ENCODE data around the gene GLP1R. TPM values are rescaled to one million over a fixed set of nuclear protein-coding genes. Genes with fewer than 3 reads are reported as not detected.

GLP1R gene
- polyA plus RNA-seq, 1 of the 3 experiments (the other 2 are of a cell fraction): not detected

- ChIA-PET CTCF (interaction anchor here (0.8 to 6.6 kb wide), 15 partner anchors 8 to 220 kb away, joined by 3 to 52 read pairs (median 5); no protein-coding TSS in a partner anchor), POLR2A (no interaction called here)
- Histone ChIP-seq H4K20me1 (ENCODE audit: insufficient read depth) (no peaks in the 10 kb centered on the region), H3K4me2 (no peak overlapping the region), H3K9me2 (no peaks in the 10 kb centered on the region), H2AFZ (ENCODE audit: low read depth) (no peak overlapping the region), H3K9ac (no peak overlapping the region), H3K9me3 (no peaks in the 10 kb centered on the region), H3K4me3 (ENCODE audit: low read depth in 2 of 2, low read length in 1 of 2) (no peak overlapping the region), H3K27me3 (ENCODE audit: insufficient read depth) (no peaks in the 10 kb centered on the region), H3K79me2 (ENCODE audit: insufficient read depth) (no peaks in the 10 kb centered on the region), H3K36me3 (replicated peaks in 1 of 2; ENCODE audit: control insufficient read depth in 1 of 2, insufficient read depth in 2 of 2, low read length in 1 of 2) (no peaks in the 10 kb centered on the region), H3K27ac (ENCODE audit: low read depth in 2 of 2, low read length in 1 of 2) (no peak overlapping the region), H3F3A (replicated peaks; ENCODE audit: insufficient read depth) (no peaks in the 10 kb centered on the region), H3K4me1 (ENCODE audit: control insufficient read depth in 1 of 2, insufficient read depth in 2 of 2, low read depth in 1 of 2, low read length in 1 of 2) (no peaks in the 10 kb centered on the region)
- 57% methylated on average over 7 of the region's 7 CpGs for WGBS (ENCODE audit: low lambda C conversion rate)
- TF ChIP-seq TAF1 (IDR thresholded peaks at IDR 0.05; ENCODE audit: borderline replicate concordance, low read depth, low read length) (no peak), CHD2 (IDR thresholded peaks at IDR 0.05; ENCODE audit: low read length, partially characterized antibody) (no peak), EP300 (IDR thresholded peaks at IDR 0.05; ENCODE audit: borderline replicate concordance in 1 of 2, low read depth in 1 of 2, low read length in 1 of 2) (no peak), POLR2AphosphoS5 (IDR thresholded peaks at IDR 0.05; ENCODE audit: low read depth, low read length) (no peak), RXRA (IDR thresholded peaks at IDR 0.05; ENCODE audit: borderline replicate concordance, low read depth) (no peak), EZH2phosphoT487 (IDR thresholded peaks at IDR 0.05; ENCODE audit: borderline replicate concordance, low read depth) (no peak), YY1 (IDR thresholded peaks at IDR 0.05; ENCODE audit: low read depth) (no peak), GATA2 (CRISPR knock-in tag; IDR thresholded peaks at IDR 0.05) (no peak), MXI1 (IDR thresholded peaks at IDR 0.05; ENCODE audit: low read depth, low read length) (no peak), MEF2A (IDR thresholded peaks at IDR 0.05; ENCODE audit: borderline replicate concordance, low read depth) (no peak), USF2 (IDR thresholded peaks at IDR 0.05; ENCODE audit: borderline replicate concordance, low read depth, low read length) (no peak)
- no peak for DNase-seq
These were observed 42.6 kb downstream of the GLP1R start for GRCh38 chr6:39091220-39091619.

- POLR2A ChIA-PET: no interaction called here
- peak; percentile 41 for DNase-seq
- no peaks in the 10 kb centered on the region for H3K27me3 ChIP-seq (ENCODE audit: insufficient read depth)
- no peaks in the 10 kb centered on the region for H4K20me1 ChIP-seq (ENCODE audit: insufficient read depth)
- no peaks in the 10 kb centered on the region for H3K36me3 ChIP-seq (replicated peaks in 1 of 2; ENCODE audit: control insufficient read depth in 1 of 2, insufficient read depth in 2 of 2, low read length in 1 of 2)
- H3K9me3 ChIP-seq: no peaks in the 10 kb centered on the region
- TF ChIP-seq CHD2 (IDR thresholded peaks at IDR 0.05; ENCODE audit: low read length, partially characterized antibody): peak; percentile 10
- TF ChIP-seq RAD21 (IDR thresholded peaks at IDR 0.05; ENCODE audit: low read length): peak; percentile 74
- TF ChIP-seq EP300 (IDR thresholded peaks at IDR 0.05; ENCODE audit: borderline replicate concordance in 1 of 2, low read depth in 1 of 2, low read length in 1 of 2): no peak
- TF ChIP-seq RFX5 (IDR thresholded peaks at IDR 0.05; ENCODE audit: low read length): no peak
- peak; percentile 53; the same call in 1 of the 2 replicates for TF ChIP-seq SMC3 (IDR thresholded peaks at IDR 0.05; ENCODE audit: low read depth, low read length)
- no peaks in the 10 kb centered on the region for H3K79me2 ChIP-seq (ENCODE audit: insufficient read depth)
- no peak overlapping the region for H3K4me3 ChIP-seq (ENCODE audit: low read depth in 2 of 2, low read length in 1 of 2)
- CTCF ChIA-PET: interaction anchor here (0.7 to 6.6 kb wide), 27 partner anchors 9 to 1411 kb away, joined by 3 to 52 read pairs (median 3); partner anchors contain the start of gene SAYSD1
- no peak overlapping the region for H3K9ac ChIP-seq
- no peak overlapping the region for H2AFZ ChIP-seq (ENCODE audit: low read depth)
- no peak overlapping the region for H3K4me2 ChIP-seq
- WGBS (ENCODE audit: low lambda C conversion rate): 50% methylated on average over 1 of the region's 1 CpG
- H3F3A ChIP-seq (replicated peaks; ENCODE audit: insufficient read depth): no peaks in the 10 kb centered on the region
- no peak overlapping the region for H3K27ac ChIP-seq (ENCODE audit: low read depth in 2 of 2, low read length in 1 of 2)
- H3K4me1 ChIP-seq (ENCODE audit: control insufficient read depth in 1 of 2, insufficient read depth in 2 of 2, low read depth in 1 of 2, low read length in 1 of 2): no peaks in the 10 kb centered on the region
- no peaks in the 10 kb centered on the region for H3K9me2 ChIP-seq
These were observed 43.5 kb downstream of the GLP1R start for GRCh38 chr6:39092124-39092523.

Measured in SK-N-SH (cell line).